Measurements from ENCODE around the gene INTS12. TPM values are rescaled to one million over a fixed set of nuclear protein-coding genes. Genes with fewer than 3 reads are reported as not detected.
A peak's percentile ranks its signal among the peaks of the same experiment; 100 is the strongest.

INTS12 gene
- total and polyA plus RNA-seq, 10 of the 15 experiments (the other 5 are each of a cell fraction or from before 2014, with no cell fraction given) = 24.2 to 52.4 (median 37.3) TPM

DNA sequence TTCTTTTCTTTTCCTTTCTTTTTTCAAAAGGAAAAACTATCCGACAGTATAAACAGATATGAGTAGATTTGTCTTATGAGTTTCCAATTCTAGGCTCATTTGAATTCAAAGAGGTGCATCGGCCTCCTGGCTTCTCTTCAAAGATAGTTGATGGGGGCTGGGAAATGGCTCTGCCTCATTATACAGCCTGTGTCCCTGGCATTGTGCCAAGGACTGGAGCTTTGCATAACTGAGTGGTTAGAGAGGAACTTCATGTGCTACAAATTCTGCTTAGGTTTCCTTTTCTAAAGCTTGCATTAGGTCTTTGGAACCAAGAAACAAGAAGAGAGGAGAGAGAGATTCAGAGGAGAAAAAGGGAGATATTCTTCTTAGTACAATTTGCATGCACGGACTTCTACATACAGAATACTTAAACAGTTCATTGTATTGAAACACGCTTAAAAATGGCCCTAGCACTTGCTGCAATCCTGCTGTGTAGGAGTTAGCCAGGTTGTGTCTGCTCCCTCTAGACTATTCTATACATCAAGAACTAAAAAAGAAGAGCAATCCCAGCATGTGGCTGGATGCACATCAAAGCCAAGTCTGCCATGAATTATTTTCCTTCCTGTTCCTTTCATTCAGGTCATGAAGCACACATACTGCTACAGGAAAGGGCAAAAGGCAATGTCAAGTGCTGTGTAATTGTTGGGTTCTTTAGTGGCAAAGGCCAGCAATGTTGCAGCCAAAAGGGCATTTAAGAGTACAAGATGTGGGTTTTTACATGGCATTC, 70.9 kb downstream of the INTS12 start:
- H3K9me3 ChIP-seq (replicated peaks; ENCODE audit: control insufficient read depth, insufficient read depth, low read length) = no peaks in the 10 kb centered on the region
- peak; percentile 86 for ATAC-seq
- intact Hi-C loops (cut with micrococcal nuclease; ENCODE audit: unreplicated experiment) = no loop called here
- SMC1A ChIA-PET (ENCODE audit: uncharacterized antibody, unreplicated experiment) = interaction anchor here (0.6 to 10.6 kb wide), 11 partner anchors 8 to 631 kb away, joined by 3 to 130 read pairs (median 5); no protein-coding TSS in a partner anchor
- RAD21 ChIA-PET (ENCODE audit: unreplicated experiment) = interaction anchor here (1.1 to 2.9 kb wide), 7 partner anchors 9 to 43 kb away, joined by 3 to 13 read pairs (median 5); no protein-coding TSS in a partner anchor
- no TSS peak for BruUV-seq (replicated peaks)
- peak; percentile 45 for DNase-seq (ENCODE audit: low read depth, low spot score)
- no peaks in the 10 kb centered on the region for H4K20me1 ChIP-seq (ENCODE audit: control insufficient read depth, insufficient read depth)
- H3K36me3 ChIP-seq (ENCODE audit: control insufficient read depth in 2 of 2, insufficient read depth in 2 of 2, low read length in 1 of 2) = no peaks in the 10 kb centered on the region
- H3K9ac ChIP-seq (ENCODE audit: control insufficient read depth, insufficient read depth, low read length) = no peak overlapping the region
- H2AFZ ChIP-seq (ENCODE audit: control insufficient read depth, low read depth, low read length) = peak overlapping the region; percentile 29
- TF ChIP-seq, protein P1, sequence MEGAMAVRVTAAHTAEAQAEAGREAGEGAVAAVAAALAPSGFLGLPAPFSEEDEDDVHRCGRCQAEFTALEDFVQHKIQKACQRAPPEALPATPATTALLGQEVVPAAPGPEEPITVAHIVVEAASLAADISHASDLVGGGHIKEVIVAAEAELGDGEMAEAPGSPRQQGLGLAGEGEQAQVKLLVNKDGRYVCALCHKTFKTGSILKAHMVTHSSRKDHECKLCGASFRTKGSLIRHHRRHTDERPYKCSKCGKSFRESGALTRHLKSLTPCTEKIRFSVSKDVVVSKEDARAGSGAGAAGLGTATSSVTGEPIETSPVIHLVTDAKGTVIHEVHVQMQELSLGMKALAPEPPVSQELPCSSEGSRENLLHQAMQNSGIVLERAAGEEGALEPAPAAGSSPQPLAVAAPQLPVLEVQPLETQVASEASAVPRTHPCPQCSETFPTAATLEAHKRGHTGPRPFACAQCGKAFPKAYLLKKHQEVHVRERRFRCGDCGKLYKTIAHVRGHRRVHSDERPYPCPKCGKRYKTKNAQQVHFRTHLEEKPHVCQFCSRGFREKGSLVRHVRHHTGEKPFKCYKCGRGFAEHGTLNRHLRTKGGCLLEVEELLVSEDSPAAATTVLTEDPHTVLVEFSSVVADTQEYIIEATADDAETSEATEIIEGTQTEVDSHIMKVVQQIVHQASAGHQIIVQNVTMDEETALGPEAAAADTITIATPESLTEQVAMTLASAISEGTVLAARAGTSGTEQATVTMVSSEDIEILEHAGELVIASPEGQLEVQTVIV (IDR thresholded peaks at IDR 0.05; ENCODE audit: borderline replicate concordance, partially characterized antibody) = no peak
- TF ChIP-seq JUND (IDR thresholded peaks at IDR 0.05; ENCODE audit: low read depth, low read length) = no peak
- no peak for TF ChIP-seq SMARCA5 (IDR thresholded peaks at IDR 0.05)
- TF ChIP-seq BHLHE40 (IDR thresholded peaks at IDR 0.05; ENCODE audit: borderline replicate concordance in 1 of 2, low read depth in 2 of 2, low read length in 1 of 2) = peak in 1 of 2 experiments; percentile 27; a peak in 1 of 4 replicates
- TF ChIP-seq SKIL (IDR thresholded peaks at IDR 0.05; ENCODE audit: low read depth, poor library complexity, severe bottlenecking) = peak; percentile 49
- no peak for TF ChIP-seq ZNF274 (IDR thresholded peaks at IDR 0.05; ENCODE audit: insufficient read depth, insufficient read length)
- TF ChIP-seq KLF5 (IDR thresholded peaks at IDR 0.05; ENCODE audit: partially characterized antibody) = no peak
- TF ChIP-seq NFYB (IDR thresholded peaks at IDR 0.05; ENCODE audit: insufficient read depth, low read depth, low read length) = no peak
- no peak for TF ChIP-seq WRNIP1 (IDR thresholded peaks at IDR 0.05; ENCODE audit: borderline replicate concordance, low read depth, low read length)
- TF ChIP-seq NBN (IDR thresholded peaks at IDR 0.05) = no peak
- peak; percentile 19; the same call in 1 of the 2 replicates for TF ChIP-seq SPI1 (IDR thresholded peaks at IDR 0.05; ENCODE audit: borderline replicate concordance, insufficient read depth, low read depth, low read length)
- 0 out of 2 replicates have a peak, but pooled peaks have one; percentile 22 for TF ChIP-seq RELB (IDR thresholded peaks at IDR 0.05; ENCODE audit: low read depth)
- peak; percentile 92; the same call in 2 of the 3 replicates for TF ChIP-seq POU2F2 (IDR thresholded peaks at IDR 0.05; ENCODE audit: borderline replicate concordance, low read depth, low read length)
- peak; percentile 98 for TF ChIP-seq SMAD1 (IDR thresholded peaks at IDR 0.05; ENCODE audit: low read depth, partially characterized antibody)
- no peak overlapping the region for H3K4me3 ChIP-seq
- H3K79me2 ChIP-seq (ENCODE audit: control insufficient read depth, insufficient read depth, low read length) = no peaks in the 10 kb centered on the region
- WGBS (ENCODE audit: insufficient coverage, insufficient replicate concordance, low lambda C conversion rate, missing lambda C conversion rate) = 40% methylated on average over 4 of the region's 4 CpGs
- no peak for FAIRE-seq
- CTCF ChIA-PET = interaction anchor here (0.8 to 2.5 kb wide), 7 partner anchors 14 to 117 kb away, joined by 3 to 18 read pairs (median 3); no protein-coding TSS in a partner anchor
- H3K27ac ChIP-seq (ENCODE audit: control insufficient read depth, insufficient read depth) = no peak overlapping the region
- POLR2A ChIA-PET = interaction anchor here (0.6 to 1.5 kb wide), 2 partner anchors 41 to 52 kb away, joined by 3 to 4 read pairs; no protein-coding TSS in a partner anchor
- H3K27me3 ChIP-seq (replicated peaks in 1 of 2; ENCODE audit: control insufficient read depth in 2 of 2, insufficient read depth in 2 of 2, low read length in 1 of 2) = no peaks in the 10 kb centered on the region
- peaks cover 12% of the 10 kb centered on the region for H3K4me1 ChIP-seq (ENCODE audit: control insufficient read depth, insufficient read depth, low read length)
- in situ Hi-C loops (cut with MboI) = no loop called here
- peak overlapping the region; percentile 21; the same call in 1 of the 2 replicates for H3K4me2 ChIP-seq (ENCODE audit: control insufficient read depth, insufficient read depth)
